Urothelium cell line (cell line): ENCODE results near the gene RTL3.

Experiments
- DNase-seq: peaks from one replicate; pipeline ENCODE4 v3.0.0; 2011; ENCODE audit warnings: low spot score, mixed read lengths
- FAIRE-seq: peaks from 2 replicates; lab custom pipeline; 2011; peaks lifted over from hg19 to GRCh38; lab: Jason Lieb, UNC

The RTL3 gene

DNA sequence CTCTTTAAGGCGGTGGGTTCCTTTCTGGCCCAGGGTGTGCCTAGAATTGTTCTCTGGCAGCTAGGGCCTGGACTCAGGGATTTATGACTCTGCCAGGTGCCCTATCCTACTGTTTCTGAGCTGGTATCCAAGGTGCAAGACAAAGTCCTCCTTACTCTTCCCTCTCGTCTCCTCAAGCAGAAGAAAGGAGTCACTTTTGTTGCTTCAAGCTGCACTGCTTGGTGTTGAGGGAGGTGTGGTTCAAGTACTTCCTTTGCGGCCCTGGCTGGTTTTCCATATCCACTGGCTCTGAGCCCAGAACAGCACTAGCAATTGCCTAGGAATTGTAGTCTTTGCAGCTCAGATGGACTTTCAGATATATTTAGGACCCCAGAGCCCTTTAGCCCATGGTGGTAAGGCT is 39.3 kb downstream of the RTL3 start:
- DNase-seq (no peak), FAIRE-seq (no peak)

DNA sequence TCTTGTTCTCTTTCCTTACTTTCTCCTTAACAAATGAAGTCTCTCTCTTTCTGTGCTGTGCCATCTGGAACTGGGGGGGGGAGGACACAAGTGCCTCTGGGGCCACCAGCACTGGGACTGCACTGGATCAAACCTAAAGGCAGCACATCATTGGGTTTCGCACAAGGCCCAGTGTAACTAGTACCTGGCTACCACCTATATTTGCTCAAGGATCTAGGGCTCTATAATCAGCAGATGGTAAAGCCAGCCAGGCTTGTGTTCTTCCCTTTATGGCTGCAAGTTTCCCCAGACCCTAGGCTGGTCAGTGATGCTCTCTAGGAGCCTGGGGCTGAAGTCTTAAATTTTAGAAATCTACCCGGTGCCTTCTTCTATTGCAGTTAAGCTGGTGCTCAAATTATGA is 40.1 kb downstream of the RTL3 start:
- no peak for DNase-seq
- FAIRE-seq, result no peak

DNA sequence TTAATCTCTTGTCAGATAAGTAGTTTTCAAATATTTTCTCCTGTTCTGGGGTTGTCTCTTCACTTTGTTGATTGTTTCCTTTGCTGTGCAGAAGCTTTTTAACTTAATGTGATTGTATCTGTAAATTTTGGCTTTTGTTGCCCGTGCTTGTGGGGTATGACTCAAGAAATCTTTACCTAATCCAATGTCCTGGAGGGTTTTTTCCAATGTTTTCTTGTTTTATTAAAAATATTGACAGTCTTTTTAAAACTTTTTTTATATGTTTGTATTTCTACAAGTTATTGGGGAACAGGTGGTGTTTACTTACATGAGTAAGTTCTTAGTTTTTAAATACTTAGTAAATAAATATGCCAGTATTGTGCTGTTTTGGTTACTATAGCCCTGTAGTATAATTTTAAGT is 44.9 kb downstream of the RTL3 start:
- FAIRE-seq (no peak), DNase-seq (no peak)
